ENCODE data around the gene PRIM2.
"Not testable (repeated sequence)": the region's sequence is repeated elsewhere in the genome, so short reads cannot be mapped to it uniquely, and the experiment has no call there.

DNA sequence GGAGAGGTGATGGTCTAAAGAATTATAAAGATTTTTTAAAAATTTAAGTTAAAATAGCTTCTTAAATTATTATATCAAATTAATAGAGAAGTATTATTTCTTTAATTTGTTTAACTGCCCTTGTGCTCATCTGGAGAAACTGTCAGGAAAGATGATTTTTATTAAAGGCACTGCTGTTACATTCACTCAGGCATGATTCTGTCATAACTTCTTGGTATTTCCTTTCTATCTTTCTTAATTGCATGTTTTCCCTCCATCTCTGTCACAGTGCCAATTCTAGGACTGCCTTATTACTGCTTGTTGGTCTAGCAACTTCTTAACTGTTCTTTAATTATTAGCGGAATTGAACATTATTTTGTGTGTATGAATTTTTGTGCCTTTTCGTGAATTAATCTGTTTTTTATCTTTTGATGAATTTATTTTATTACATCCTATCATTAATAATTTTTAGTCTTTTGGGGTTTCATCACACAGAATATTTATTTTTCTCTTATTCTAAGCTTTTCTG is 47.7 kb downstream of the PRIM2 start:
- TF ChIP-seq EZH2 (optimal IDR thresholded peaks at IDR 0.05; ENCODE audit: low read depth, low read length); EZH2phosphoT487 (IDR thresholded peaks at IDR 0.05; ENCODE audit: low read length): not testable (repeated sequence)
- TF ChIP-seq, protein P1, sequence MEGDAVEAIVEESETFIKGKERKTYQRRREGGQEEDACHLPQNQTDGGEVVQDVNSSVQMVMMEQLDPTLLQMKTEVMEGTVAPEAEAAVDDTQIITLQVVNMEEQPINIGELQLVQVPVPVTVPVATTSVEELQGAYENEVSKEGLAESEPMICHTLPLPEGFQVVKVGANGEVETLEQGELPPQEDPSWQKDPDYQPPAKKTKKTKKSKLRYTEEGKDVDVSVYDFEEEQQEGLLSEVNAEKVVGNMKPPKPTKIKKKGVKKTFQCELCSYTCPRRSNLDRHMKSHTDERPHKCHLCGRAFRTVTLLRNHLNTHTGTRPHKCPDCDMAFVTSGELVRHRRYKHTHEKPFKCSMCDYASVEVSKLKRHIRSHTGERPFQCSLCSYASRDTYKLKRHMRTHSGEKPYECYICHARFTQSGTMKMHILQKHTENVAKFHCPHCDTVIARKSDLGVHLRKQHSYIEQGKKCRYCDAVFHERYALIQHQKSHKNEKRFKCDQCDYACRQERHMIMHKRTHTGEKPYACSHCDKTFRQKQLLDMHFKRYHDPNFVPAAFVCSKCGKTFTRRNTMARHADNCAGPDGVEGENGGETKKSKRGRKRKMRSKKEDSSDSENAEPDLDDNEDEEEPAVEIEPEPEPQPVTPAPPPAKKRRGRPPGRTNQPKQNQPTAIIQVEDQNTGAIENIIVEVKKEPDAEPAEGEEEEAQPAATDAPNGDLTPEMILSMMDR (IDR thresholded peaks at IDR 0.05; ENCODE audit: low read length) = not testable (repeated sequence)
